Endothelial cell of umbilical vein (primary cell): ENCODE measurements around the gene TRIM62. TPM values are rescaled to one million over a fixed set of nuclear protein-coding genes. Genes with fewer than 3 reads are reported as not detected.

Experiments
- BruUV-seq: library from RNA; stranded (reverse); fragments of 400-500 nt; replicated peaks from 2 replicates; lab custom pipeline; 2021; lab: Mats Ljungman, UMichigan
- CTCF ChIA-PET: fragments of 300-600, 350-600 bp; sonication (Branson Sonifier 250); formaldehyde crosslinking; loops from one replicate; lab custom pipeline; 2021; ENCODE audit warnings: antibody characterized with exemption, inconsistent platforms; lab: Charles Lee
- POLR2A ChIA-PET: fragments of 300-600, 350-600 bp; sonication (Branson Sonifier 250); formaldehyde crosslinking; loops from one replicate; lab custom pipeline; 2021; ENCODE audit warnings: antibody characterized with exemption, inconsistent platforms; lab: Charles Lee
- DNase-seq: peaks from one replicate; pipeline ENCODE4 v3.0.0-alpha.2; 2011; ENCODE audit warnings: low read depth, low spot score
- FAIRE-seq: peaks from 2 replicates; lab custom pipeline; 2011; peaks lifted over from hg19 to GRCh38; lab: Jason Lieb, UNC
- H2AFZ ChIP-seq: 2 replicates; pipeline ENCODE4 v1.6.0; 2012; ENCODE audit warnings: low read depth, low read length, control low read depth, inconsistent platforms
- H3K27ac ChIP-seq: 2 replicates; pipeline ENCODE4 v1.5.1; 2011; ENCODE audit warnings: low read depth, mild to moderate bottlenecking, control low read depth, low read length, moderate library complexity; ENCODE audit not compliant: insufficient read depth
- H3K27me3 ChIP-seq, 2 experiments: 2 replicates each; pipeline versions ENCODE4 v1.6.0 to v1.6.1; 2011; ENCODE audit warnings: low read length in 2 of 2, mixed read lengths in 1 of 2; ENCODE audit not compliant: control insufficient read depth in 2 of 2, insufficient read depth in 2 of 2
- H3K36me3 ChIP-seq, 2 experiments: 2 replicates in 1 of 2; 3 replicates in 1 of 2; pipeline ENCODE4 v1.5.1; 2011; ENCODE audit warnings: low read length in 2 of 2, mild to moderate bottlenecking in 1 of 2, moderate library complexity in 1 of 2; ENCODE audit not compliant: control insufficient read depth in 2 of 2, insufficient read depth in 2 of 2; ENCODE audit errors: extremely low read depth in 1 of 2
- H3K4me1 ChIP-seq: 3 replicates; pipeline ENCODE4 v1.5.1; 2011; ENCODE audit warnings: mild to moderate bottlenecking, low read length; ENCODE audit not compliant: control insufficient read depth, insufficient read depth; ENCODE audit errors: extremely low read depth
- H3K4me2 ChIP-seq: 2 replicates; pipeline ENCODE4 v1.6.1; 2011; ENCODE audit warnings: low read length, control low read depth, mixed read lengths; ENCODE audit not compliant: insufficient read depth
- H3K4me3 ChIP-seq, 3 experiments: fragments of 200-600 bp in 1 of 3; sonication (generic), shearing (Covaris generic) in 1 of 3; replicated peaks in 1 of 3; 2 replicates each; pipeline ENCODE4 v1.5.1; 2011 to 2016; ENCODE audit warnings: control low read depth in 3 of 3, low read length in 3 of 3, mild to moderate bottlenecking in 2 of 3, inconsistent platforms in 1 of 3, low read depth in 1 of 3, moderate library complexity in 1 of 3; ENCODE audit not compliant: insufficient read depth in 1 of 3
- H3K79me2 ChIP-seq: 2 replicates; pipeline ENCODE4 v1.6.0; 2012; ENCODE audit warnings: low read length, inconsistent platforms; ENCODE audit not compliant: control insufficient read depth, insufficient read depth
- H3K9ac ChIP-seq: replicated peaks from 2 replicates; pipeline ENCODE3; 2011; ENCODE audit warnings: low read length, control low read depth; ENCODE audit not compliant: insufficient read depth; ENCODE audit errors: extremely low read depth
- H3K9me1 ChIP-seq: replicated peaks from 3 replicates; pipeline ENCODE4 v1.6.0; 2011; ENCODE audit warnings: mild to moderate bottlenecking, low read length; ENCODE audit not compliant: control insufficient read depth, insufficient read depth; ENCODE audit errors: extremely low read depth
- H3K9me3 ChIP-seq: replicated peaks from 2 replicates; pipeline ENCODE4 v1.5.1; 2012; ENCODE audit warnings: low read length, inconsistent platforms; ENCODE audit not compliant: control insufficient read depth, insufficient read depth
- H4K20me1 ChIP-seq: replicated peaks from 2 replicates; pipeline ENCODE3; 2011; ENCODE audit warnings: mild to moderate bottlenecking, low read length; ENCODE audit not compliant: control insufficient read depth, insufficient read depth; ENCODE audit errors: extremely low read depth
- CTCF ChIP-seq, 2 donors: IDR thresholded peaks; 1 replicate in 1 of 2; 2 replicates in 1 of 2; pipeline ENCODE4 v1.5.1; 2011; ENCODE audit warnings: low read length in 2 of 2, mild to moderate bottlenecking in 2 of 2, moderate library complexity in 2 of 2, control low read depth in 1 of 2, inconsistent platforms in 1 of 2, low read depth in 1 of 2; ENCODE audit not compliant: insufficient read depth in 1 of 2; ENCODE audit errors: extremely low read depth in 1 of 2
- EZH2 ChIP-seq: IDR thresholded peaks from 2 replicates; pipeline ENCODE4 v1.6.1; 2012; ENCODE audit warnings: borderline replicate concordance, low read depth, mild to moderate bottlenecking, moderate library complexity, low read length, inconsistent platforms; ENCODE audit not compliant: severe bottlenecking
- FOS ChIP-seq: IDR thresholded peaks from 2 replicates; pipeline ENCODE4 v1.6.1; 2011; ENCODE audit warnings: mild to moderate bottlenecking, low read length, moderate library complexity, borderline replicate concordance; ENCODE audit not compliant: insufficient read depth
- GATA2 ChIP-seq: IDR thresholded peaks from 2 replicates; pipeline ENCODE4 v1.7.0; 2011; ENCODE audit warnings: low read depth, mild to moderate bottlenecking, moderate library complexity, mixed read lengths, low read length; ENCODE audit not compliant: insufficient read length, insufficient read depth
- JUN ChIP-seq: IDR thresholded peaks from 2 replicates; pipeline ENCODE4 v1.6.1; 2011; ENCODE audit warnings: borderline replicate concordance, low read depth; ENCODE audit not compliant: insufficient read length, insufficient read depth
- MAX ChIP-seq: IDR thresholded peaks from 2 replicates; pipeline ENCODE4 v1.6.1; 2011; ENCODE audit not compliant: insufficient read depth, insufficient read length
- MYC ChIP-seq: IDR thresholded peaks from one replicate; pipeline ENCODE4 v1.6.1; 2011; ENCODE audit warnings: mild to moderate bottlenecking, low read depth, low read length
- POLR2A ChIP-seq: IDR thresholded peaks from 2 replicates; pipeline ENCODE4 v1.6.1; 2012; ENCODE audit warnings: low read depth, mild to moderate bottlenecking, control low read depth, low read length
- POLR2AphosphoS5 ChIP-seq: IDR thresholded peaks from 2 replicates; pipeline ENCODE4 v1.6.1; 2012; ENCODE audit warnings: low read depth, mild to moderate bottlenecking, control low read depth, low read length, moderate library complexity; ENCODE audit not compliant: insufficient read depth
- dilution Hi-C: fragments of 300-500 bp; cut with MboI; formaldehyde crosslinking; loops from one replicate; pipeline ENCODE4 v1.15.0; 2019; ENCODE audit warnings: low sequenced_read_pairs; ENCODE audit not compliant: extremely low pct_ligation_motif_present
- intact Hi-C: fragments of 100-400 bp; cut with micrococcal nuclease; formaldehyde crosslinking; loops from one replicate; pipeline ENCODE4 v1.10.0; 2022
- polyA plus RNA-seq, 4 experiments: library from polyadenylated mRNA; depleted of rRNA in 3 of 4; stranded (reverse) in 3 of 4; unstranded in 1 of 4; fragments of >200 nt; gene quantifications; 2 replicates each; pipeline versions ENCODE4 v1.2.1 to v1.2.3, GENCODE V29; 2011 to 2012; ENCODE audit warnings: missing spikeins in 1 of 4
- total RNA-seq: library from RNA; stranded (reverse); gene quantifications from 2 replicates; pipeline ENCODE4 v1.2.3, GENCODE V29; 2021

The TRIM62 gene
- total and polyA plus RNA-seq, 2 donors (not counting 3 experiments of a cell fraction or from before 2014, with no cell fraction given) = 8.3 to 9.3 TPM

- BruUV-seq = no TSS peak
- Histone ChIP-seq H3K9me1 (no peaks in the 10 kb centered on the region), H3K9me3 (no peaks in the 10 kb centered on the region), H3K4me1 (no peaks in the 10 kb centered on the region), H4K20me1 (no peaks in the 10 kb centered on the region), H3K27me3 (peaks cover 20 to 24% of the 10 kb centered on the region in 2 experiments), H3K9ac (no peak overlapping the region), H3K27ac (no peak overlapping the region), H3K36me3 (no peaks in the 10 kb centered on the region), H2AFZ (no peak overlapping the region), H3K4me2 (no peak overlapping the region), H3K4me3 (no peak overlapping the region), H3K79me2 (no peaks in the 10 kb centered on the region)
- CTCF ChIA-PET = no interaction called here
- dilution Hi-C loops (no loop called here), intact Hi-C loops (no loop called here)
- FAIRE-seq = no peak
- no peak for DNase-seq
- no peak for TF ChIP-seq MYC
- TF ChIP-seq POLR2A = no peak
- TF ChIP-seq FOS = no peak
- TF ChIP-seq POLR2AphosphoS5 = no peak
- TF ChIP-seq CTCF (IDR thresholded peaks at IDR 0.05; ENCODE audit: extremely low read depth in 1 of 2, insufficient read depth in 1 of 2, low read depth in 1 of 2, low read length in 2 of 2) = no peak
- no peak for TF ChIP-seq GATA2
- no peak for TF ChIP-seq JUN
- no peak for TF ChIP-seq EZH2
- no peak for TF ChIP-seq MAX
- POLR2A ChIA-PET = no interaction called here
Measured at GRCh38 chr1:33195556-33195955, 13.7 kb upstream of the TRIM62 start.
